K562 (cell line): ENCODE data around the gene FCSK.

ENCODE experiments used
- EP300 ChIP-seq: IDR thresholded peaks from 2 replicates; pipeline ENCODE4 v1.6.1; 2012; ENCODE audit warnings: low read length, improper control_type of control experiment
- IRF9 ChIP-seq: fragments of 450-650 bp; IDR thresholded peaks from 2 replicates; pipeline ENCODE4 v1.6.1; 2016; ENCODE audit warnings: missing biosample characterization, missing genetic modification characterization
- MAZ ChIP-seq, 2 experiments: fragments of 450-650 bp in 1 of 2; sonication (generic) in 1 of 2; formaldehyde crosslinking; IDR thresholded peaks in 1 of 2; conservative IDR thresholded peaks in 1 of 2; 2 replicates each; pipeline versions ENCODE4 v1.4.0 to v1.5.0; 2020; ENCODE audit warnings: mild to moderate bottlenecking in 1 of 2, missing genetic modification reagents in 1 of 2
- POLR2A ChIP-seq: fragments of 450-650 bp; conservative IDR thresholded peaks from 2 replicates; pipeline ENCODE4 v1.6.1; 2016
- TEAD2 ChIP-seq: fragments of 450-650 bp; IDR thresholded peaks from 2 replicates; pipeline ENCODE4 v1.6.1; 2016; ENCODE audit warnings: missing genetic modification characterization, control low read depth, missing compliant biosample characterization
- ZBTB49 ChIP-seq: sonication (generic); formaldehyde crosslinking; IDR thresholded peaks from 2 replicates; pipeline ENCODE4 v1.8.0; 2022; ENCODE audit warnings: missing genetic modification reagents, mild to moderate bottlenecking, borderline replicate concordance
- TF ChIP-seq, protein P1 (sequence below), 2 experiments: fragments of 450-650 bp; IDR thresholded peaks; 2 replicates each; pipeline ENCODE4 v1.6.1; 2016
- TF ChIP-seq, protein P2 (sequence below): sonication (generic); formaldehyde crosslinking; IDR thresholded peaks from 2 replicates; pipeline ENCODE4 v1.9.0; 2022; ENCODE audit warnings: mild to moderate bottlenecking, missing genetic modification reagents

DNA sequence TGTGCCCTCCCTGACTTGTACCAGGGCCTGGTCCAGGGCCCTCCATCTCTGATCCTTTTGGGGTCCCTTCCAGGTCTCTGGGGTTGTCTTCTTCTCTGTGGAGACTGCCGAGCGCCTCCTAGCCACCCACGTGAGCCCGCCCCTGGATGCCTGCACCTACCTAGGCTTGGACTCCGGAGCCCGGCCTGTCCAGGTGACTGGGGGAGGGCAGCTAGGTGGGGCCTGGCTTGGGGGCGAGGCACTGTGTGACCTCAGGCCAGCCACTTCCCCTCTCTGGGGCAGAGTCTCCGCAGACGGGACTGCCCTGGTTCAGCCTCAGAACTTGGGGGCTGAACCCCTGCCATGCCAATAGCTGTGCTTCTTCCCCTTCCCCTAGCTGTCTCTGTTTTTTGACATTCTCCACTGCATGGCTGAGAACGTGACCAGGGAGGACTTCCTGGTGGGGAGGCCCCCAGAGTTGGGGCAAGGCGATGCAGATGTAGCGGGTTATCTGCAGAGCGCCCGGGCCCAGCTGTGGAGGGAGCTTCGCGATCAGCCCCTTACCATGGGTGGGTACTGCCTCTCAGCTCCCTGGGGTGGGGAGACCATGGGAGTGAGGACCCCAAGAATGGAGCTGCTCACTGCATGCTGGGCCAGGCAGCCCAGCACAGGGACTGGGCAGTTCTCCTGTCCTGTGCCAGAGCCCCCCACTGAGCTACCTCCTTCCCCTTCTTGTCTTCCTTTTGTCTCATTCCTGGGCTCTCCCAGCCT lies 14.6 kb downstream of the FCSK start:
- no peak for TF ChIP-seq ZBTB49
- TF ChIP-seq, protein P1, sequence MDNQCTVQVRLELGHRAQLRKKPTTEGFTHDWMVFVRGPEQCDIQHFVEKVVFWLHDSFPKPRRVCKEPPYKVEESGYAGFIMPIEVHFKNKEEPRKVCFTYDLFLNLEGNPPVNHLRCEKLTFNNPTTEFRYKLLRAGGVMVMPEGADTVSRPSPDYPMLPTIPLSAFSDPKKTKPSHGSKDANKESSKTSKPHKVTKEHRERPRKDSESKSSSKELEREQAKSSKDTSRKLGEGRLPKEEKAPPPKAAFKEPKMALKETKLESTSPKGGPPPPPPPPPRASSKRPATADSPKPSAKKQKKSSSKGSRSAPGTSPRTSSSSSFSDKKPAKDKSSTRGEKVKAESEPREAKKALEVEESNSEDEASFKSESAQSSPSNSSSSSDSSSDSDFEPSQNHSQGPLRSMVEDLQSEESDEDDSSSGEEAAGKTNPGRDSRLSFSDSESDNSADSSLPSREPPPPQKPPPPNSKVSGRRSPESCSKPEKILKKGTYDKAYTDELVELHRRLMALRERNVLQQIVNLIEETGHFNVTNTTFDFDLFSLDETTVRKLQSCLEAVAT (IDR thresholded peaks at IDR 0.05), result no peak
- TF ChIP-seq IRF9 (tag), result no peak
- TF ChIP-seq, protein P2, sequence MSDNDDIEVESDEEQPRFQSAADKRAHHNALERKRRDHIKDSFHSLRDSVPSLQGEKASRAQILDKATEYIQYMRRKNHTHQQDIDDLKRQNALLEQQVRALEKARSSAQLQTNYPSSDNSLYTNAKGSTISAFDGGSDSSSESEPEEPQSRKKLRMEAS (CRISPR knock-in tag), result no peak
- TF ChIP-seq EP300, result no peak
- no peak for TF ChIP-seq POLR2A
- TF ChIP-seq MAZ (CRISPR knock-in tag; conservative IDR thresholded peaks at IDR 0.05 in 1 of 2, IDR thresholded peaks at IDR 0.05 in 1 of 2), result no peak
- TF ChIP-seq TEAD2, result no peak
